Type B pancreatic cell (in vitro differentiated cells): ENCODE data around the gene TBC1D5. TPM values are rescaled to one million over a fixed set of nuclear protein-coding genes. Genes with fewer than 3 reads are reported as not detected.
A peak's percentile ranks its signal among the peaks of the same experiment; 100 is the strongest.

ENCODE experiments used
- DNase-seq: peaks from one replicate; pipeline ENCODE4 v3.0.0; 2021; ENCODE audit warnings: mixed read lengths; ENCODE audit not compliant: unreplicated experiment; ENCODE audit errors: extremely low spot score
- H3K27ac Mint-ChIP-seq: 2 replicates; pipeline ENCODE4 v1.8.0; 2021; ENCODE audit warnings: mild to moderate bottlenecking, mixed read lengths
- H3K27me3 Mint-ChIP-seq: 2 replicates; pipeline ENCODE4 v1.8.0; 2021; ENCODE audit warnings: mixed read lengths
- H3K36me3 Mint-ChIP-seq: 2 replicates; pipeline ENCODE4 v1.8.0; 2021; ENCODE audit warnings: mixed read lengths
- H3K4me1 Mint-ChIP-seq: one replicate; pipeline ENCODE4 v1.8.0; 2021; ENCODE audit warnings: mixed read lengths; ENCODE audit not compliant: unreplicated experiment
- H3K4me3 Mint-ChIP-seq: 2 replicates; pipeline ENCODE4 v1.8.0; 2021; ENCODE audit warnings: mild to moderate bottlenecking, mixed read lengths
- H3K9me3 Mint-ChIP-seq: 2 replicates; pipeline ENCODE4 v1.8.0; 2021; ENCODE audit warnings: mixed read lengths
- total RNA-seq: library from RNA; stranded (reverse); gene quantifications from 2 replicates; pipeline ENCODE4 v1.2.1, GENCODE V29; 2021; ENCODE audit warnings: low replicate concordance
- TF ChIP-seq, protein P1 (sequence below): fragments of 200-600 bp; sonication (generic); conservative IDR thresholded peaks from 2 replicates; pipeline ENCODE4 v1.5.0; 2021; ENCODE audit warnings: antibody characterized with exemption, mild to moderate bottlenecking

The TBC1D5 gene
- total RNA-seq, 1 donor from 2014 or later, result 48.7 TPM

GRCh38 chr3:17234382-17234781, 508.0 kb downstream of the TBC1D5 start:
- Mint-ChIP-seq H3K4me3 (no peak overlapping the region), H3K4me1 (peaks cover 5% of the 10 kb centered on the region), H3K36me3 (no peaks in the 10 kb centered on the region), H3K27ac (no peak overlapping the region), H3K27me3 (no peaks in the 10 kb centered on the region), H3K9me3 (no peaks in the 10 kb centered on the region)
- TF ChIP-seq, protein P1, sequence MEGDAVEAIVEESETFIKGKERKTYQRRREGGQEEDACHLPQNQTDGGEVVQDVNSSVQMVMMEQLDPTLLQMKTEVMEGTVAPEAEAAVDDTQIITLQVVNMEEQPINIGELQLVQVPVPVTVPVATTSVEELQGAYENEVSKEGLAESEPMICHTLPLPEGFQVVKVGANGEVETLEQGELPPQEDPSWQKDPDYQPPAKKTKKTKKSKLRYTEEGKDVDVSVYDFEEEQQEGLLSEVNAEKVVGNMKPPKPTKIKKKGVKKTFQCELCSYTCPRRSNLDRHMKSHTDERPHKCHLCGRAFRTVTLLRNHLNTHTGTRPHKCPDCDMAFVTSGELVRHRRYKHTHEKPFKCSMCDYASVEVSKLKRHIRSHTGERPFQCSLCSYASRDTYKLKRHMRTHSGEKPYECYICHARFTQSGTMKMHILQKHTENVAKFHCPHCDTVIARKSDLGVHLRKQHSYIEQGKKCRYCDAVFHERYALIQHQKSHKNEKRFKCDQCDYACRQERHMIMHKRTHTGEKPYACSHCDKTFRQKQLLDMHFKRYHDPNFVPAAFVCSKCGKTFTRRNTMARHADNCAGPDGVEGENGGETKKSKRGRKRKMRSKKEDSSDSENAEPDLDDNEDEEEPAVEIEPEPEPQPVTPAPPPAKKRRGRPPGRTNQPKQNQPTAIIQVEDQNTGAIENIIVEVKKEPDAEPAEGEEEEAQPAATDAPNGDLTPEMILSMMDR, result no peak
- no peak for DNase-seq

GRCh38 chr3:17233398-17233800, 509.0 kb downstream of the TBC1D5 start:
- H3K27me3 Mint-ChIP-seq, result no peaks in the 10 kb centered on the region
- H3K4me3 Mint-ChIP-seq, result no peak overlapping the region
- H3K27ac Mint-ChIP-seq, result no peak overlapping the region
- no peaks in the 10 kb centered on the region for H3K9me3 Mint-ChIP-seq
- DNase-seq, result no peak
- no peaks in the 10 kb centered on the region for H3K36me3 Mint-ChIP-seq
- peaks cover 5% of the 10 kb centered on the region for H3K4me1 Mint-ChIP-seq
- TF ChIP-seq, protein P1, result peak; percentile 83

GRCh38 chr3:17232442-17232841, 510.0 kb downstream of the TBC1D5 start:
- H3K27me3 Mint-ChIP-seq, result no peaks in the 10 kb centered on the region
- peaks cover 5% of the 10 kb centered on the region for H3K4me1 Mint-ChIP-seq
- no peaks in the 10 kb centered on the region for H3K36me3 Mint-ChIP-seq
- H3K27ac Mint-ChIP-seq, result no peak overlapping the region
- TF ChIP-seq, protein P1, result no peak
- no peak overlapping the region for H3K4me3 Mint-ChIP-seq
- no peak for DNase-seq
- H3K9me3 Mint-ChIP-seq, result no peaks in the 10 kb centered on the region

- Mint-ChIP-seq H3K27me3 (no peaks in the 10 kb centered on the region), H3K27ac (no peak overlapping the region), H3K9me3 (no peaks in the 10 kb centered on the region), H3K4me1 (peaks cover 5% of the 10 kb centered on the region), H3K36me3 (no peaks in the 10 kb centered on the region), H3K4me3 (no peak overlapping the region)
- TF ChIP-seq, protein P1, result no peak
- no peak for DNase-seq
These were observed 510.7 kb downstream of the TBC1D5 start for GRCh38 chr3:17231537-17232261.

- H3K4me3 Mint-ChIP-seq, result no peak overlapping the region
- no peak for DNase-seq
These were observed 515.0 kb downstream of the TBC1D5 start for GRCh38 chr3:17227472-17227871.

More at GRCh38 chr3:17227472-17227871, 515.0 kb downstream of the TBC1D5 start:
- H3K4me1 Mint-ChIP-seq, result no peaks in the 10 kb centered on the region
- no peaks in the 10 kb centered on the region for H3K36me3 Mint-ChIP-seq
- no peaks in the 10 kb centered on the region for H3K9me3 Mint-ChIP-seq
- TF ChIP-seq, protein P1, result no peak
- H3K27me3 Mint-ChIP-seq, result no peaks in the 10 kb centered on the region
- H3K27ac Mint-ChIP-seq, result no peak overlapping the region
